Measurements from ENCODE around the gene KIF5A.
"Not testable (repeated sequence)": the region's sequence is repeated elsewhere in the genome, so short reads cannot be mapped to it uniquely, and the experiment has no call there.

KIF5A gene

GRCh38 chr12:57583008-57583831 is 33.4 kb downstream of the KIF5A start:
- DNase-seq (ENCODE audit: low spot score) (peak; percentile 87), FAIRE-seq (no peak)

DNA sequence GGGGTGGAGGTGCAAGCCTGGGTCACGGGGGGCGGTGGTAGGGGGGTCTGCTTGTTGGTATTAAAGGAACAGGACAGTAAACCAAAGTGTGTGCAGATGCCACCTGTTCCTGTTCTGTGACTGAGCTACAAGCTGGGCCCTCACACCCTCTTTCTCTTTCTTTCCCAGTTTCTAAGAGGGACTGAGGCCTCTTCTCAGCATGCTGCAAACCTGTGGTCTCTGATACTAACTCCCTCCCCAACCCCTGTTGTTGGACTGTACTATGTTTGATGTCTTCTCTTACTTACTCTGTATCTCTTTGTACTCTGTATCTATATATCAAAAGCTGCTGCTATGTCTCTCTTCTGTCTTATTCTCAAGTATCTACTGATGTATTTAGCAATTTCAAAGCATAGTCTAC is 34.2 kb downstream of the KIF5A start:
- FAIRE-seq (no peak), DNase-seq (ENCODE audit: low spot score) (no peak)

DNA sequence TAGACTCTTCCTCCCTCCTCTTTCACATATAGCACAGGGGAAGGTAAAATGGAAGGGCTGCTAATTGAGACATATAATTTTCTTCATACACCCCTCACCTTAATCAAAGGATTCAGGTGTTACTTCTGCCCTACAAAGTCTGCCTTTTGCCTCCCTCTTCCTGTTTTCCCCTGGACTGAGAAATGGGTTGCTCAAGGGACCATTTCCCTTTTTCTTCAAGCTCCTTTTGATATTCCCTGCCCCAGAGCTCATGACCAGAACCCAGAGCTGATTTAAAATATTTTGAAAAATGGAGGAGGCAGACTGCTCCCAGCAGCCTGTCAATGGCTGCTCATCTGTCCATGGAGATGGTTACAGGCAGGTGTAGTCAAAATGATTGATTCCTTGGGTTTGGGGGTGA is 34.8 kb downstream of the KIF5A start:
- no peak for DNase-seq (ENCODE audit: low spot score)
- no peak for FAIRE-seq

- FAIRE-seq (no peak), DNase-seq (ENCODE audit: low spot score) (no peak)
Observed at GRCh38 chr12:57585156-57585555, 35.3 kb downstream of the KIF5A start.

GRCh38 chr12:57586128-57586527 is 36.3 kb downstream of the KIF5A start:
- FAIRE-seq (no peak), DNase-seq (ENCODE audit: low spot score) (no peak)

- FAIRE-seq: no peak
- DNase-seq (ENCODE audit: low spot score): no peak
Observed at GRCh38 chr12:57586832-57587429, 37.1 kb downstream of the KIF5A start.

- not testable (repeated sequence) for FAIRE-seq; DNase-seq (ENCODE audit: low spot score)
Observed at GRCh38 chr12:57588951-57589610, 39.2 kb downstream of the KIF5A start.

DNA sequence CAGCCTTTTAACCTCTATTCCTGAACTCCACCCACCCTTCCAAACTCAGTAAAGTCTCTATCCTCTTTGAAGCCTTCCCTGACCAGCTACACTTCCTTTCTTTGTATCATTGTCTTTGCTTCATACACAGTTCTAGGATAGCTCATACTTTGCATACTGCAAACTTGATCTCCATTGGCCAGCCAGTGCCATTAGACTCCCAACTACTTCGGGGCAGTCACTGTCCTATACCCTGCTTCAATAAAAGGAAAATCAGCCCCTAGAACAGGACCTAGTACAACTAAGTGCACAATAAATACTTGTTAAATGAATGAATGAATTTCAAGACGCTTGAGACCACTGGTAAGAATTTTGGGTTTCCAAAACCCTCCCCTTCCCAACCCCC is 40.6 kb downstream of the KIF5A start:
- FAIRE-seq (no peak), DNase-seq (ENCODE audit: low spot score) (no peak)

DNA sequence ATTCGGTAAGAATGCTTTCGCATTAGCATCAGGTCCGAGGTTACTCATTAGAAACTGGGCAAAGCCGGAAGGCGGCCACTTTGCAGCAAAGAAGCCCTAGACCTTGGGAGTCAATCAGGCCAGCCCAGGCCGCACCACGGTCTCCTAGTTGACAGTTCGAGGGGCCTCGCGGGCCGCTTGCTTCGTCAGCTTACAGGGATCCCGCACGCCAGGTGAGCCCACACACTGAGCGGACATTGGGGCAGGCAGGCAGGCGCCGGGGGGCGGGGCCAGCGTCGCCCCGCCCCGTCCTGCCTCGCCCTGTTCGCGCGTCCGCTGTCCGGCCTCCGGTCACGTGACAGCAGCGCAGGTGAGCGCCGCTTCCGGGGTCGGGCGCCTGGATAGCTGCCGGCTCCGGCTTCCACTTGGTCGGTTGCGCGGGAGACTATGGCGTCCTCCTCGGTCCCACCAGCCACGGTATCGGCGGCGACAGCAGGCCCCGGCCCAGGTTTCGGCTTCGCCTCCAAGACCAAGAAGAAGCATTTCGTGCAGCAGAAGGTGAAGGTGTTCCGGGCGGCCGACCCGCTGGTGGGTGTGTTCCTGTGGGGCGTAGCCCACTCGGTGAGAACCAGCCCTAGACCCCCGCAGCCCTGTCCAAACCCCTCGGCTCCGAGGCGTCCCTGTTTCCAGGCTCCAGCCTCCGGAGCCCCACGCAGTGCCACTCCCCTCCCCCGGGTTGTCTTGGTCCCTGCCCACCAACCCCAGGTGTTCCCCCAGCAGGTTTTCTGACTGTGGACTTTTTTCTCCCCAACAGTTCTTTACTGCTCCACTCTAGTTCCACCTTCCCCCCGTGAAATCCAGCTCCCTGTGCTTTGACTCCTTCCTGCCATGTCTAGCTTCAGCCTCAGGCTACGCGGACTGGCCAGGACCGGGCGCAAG is 41.3 kb downstream of the KIF5A start, which contains the start of gene PIP4K2C:
PIP4K2C (plus strand) TSS at position 329 of the 918 bp plus-strand sequence; CDS start at position 427, 98 bp downstream.
- DNase-seq (ENCODE audit: low spot score): peak; percentile 96
- FAIRE-seq: no peak

DNA sequence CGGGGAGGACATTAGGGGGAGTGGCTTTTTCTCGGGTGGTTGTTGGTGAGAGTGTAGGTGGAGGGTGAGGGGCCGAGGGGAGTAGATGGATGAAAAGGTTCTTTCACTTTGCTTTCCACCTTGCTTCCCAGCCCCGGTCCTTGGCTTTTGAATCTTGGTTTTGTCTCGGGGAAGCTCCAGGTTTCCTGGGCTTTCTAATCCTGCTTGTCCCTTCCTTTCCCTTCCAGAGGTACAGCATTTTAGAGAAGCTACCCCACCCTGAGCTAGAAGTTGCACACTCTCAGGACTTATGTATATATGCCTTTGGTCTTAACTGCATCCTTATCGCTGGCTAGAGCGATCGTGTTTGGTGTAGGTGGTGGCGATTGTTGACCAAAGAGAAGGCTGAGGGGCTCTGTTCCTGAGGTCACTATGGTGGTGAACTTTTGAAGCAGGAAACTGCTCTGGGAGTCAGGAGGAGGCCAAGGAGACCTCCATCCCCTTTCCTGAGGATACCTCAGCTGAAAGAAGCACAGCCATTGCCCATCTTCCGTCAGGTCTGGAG is 42.0 kb downstream of the KIF5A start:
- DNase-seq (ENCODE audit: low spot score) (no peak), FAIRE-seq (no peak)

DNA sequence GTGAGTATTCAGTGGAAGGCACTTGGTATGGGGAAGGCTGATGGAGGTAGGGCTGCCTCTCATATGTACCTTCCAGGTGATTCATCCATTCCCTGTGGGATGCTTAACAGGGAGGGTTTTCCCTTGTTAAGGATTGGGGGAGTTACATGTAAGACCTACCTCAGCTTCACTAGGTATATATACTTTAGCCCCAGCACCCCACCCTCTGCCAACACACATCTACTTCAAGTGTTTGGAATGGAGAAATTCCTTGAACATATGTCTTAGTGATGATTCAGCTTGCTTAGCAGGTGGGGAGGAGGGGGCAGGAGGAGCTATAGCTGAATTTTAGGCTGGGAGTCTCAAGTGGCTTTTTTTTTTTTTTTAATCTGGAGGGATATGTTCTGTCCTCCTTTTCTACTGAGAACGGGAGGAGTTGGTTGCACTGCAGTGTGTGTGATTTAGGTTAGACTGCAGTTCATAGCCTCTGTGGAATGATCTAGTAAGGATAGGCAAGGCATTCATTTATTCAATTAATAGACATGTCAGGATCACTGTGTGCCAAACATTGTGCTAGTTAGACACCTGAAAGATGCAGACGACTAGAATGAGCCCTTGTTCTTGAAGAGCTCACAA is 42.8 kb downstream of the KIF5A start:
- DNase-seq (ENCODE audit: low spot score) (no peak), FAIRE-seq (no peak)

- DNase-seq (ENCODE audit: low spot score) (no peak), FAIRE-seq (no peak)
Observed at GRCh38 chr12:57593187-57593586, 43.3 kb downstream of the KIF5A start.

GRCh38 chr12:57600395-57600794 is 50.6 kb downstream of the KIF5A start:
- DNase-seq (ENCODE audit: low spot score) (no peak), FAIRE-seq (no peak)

GRCh38 chr12:57602544-57602943 is 52.7 kb downstream of the KIF5A start:
- no peak for FAIRE-seq

DNA sequence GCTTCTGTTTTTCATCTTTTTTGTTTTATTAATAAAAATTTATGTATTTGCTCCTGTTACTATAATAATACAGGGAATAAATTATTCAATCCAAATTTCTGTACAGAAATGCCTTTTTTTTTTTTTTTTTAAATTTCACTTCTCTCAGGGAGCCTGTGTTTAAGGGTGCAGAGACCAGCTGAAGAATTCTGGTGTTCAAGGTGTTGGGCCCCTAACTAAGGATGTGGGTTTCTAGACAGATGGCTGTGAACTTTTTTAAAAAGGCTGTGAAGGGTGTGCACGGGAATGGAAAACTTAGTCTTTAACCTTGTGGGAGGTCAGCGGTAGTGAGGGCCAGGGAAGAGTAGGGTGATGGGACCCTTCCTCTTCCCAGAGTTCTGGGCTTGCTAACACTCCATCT is 53.5 kb downstream of the KIF5A start:
- FAIRE-seq: no peak
- no peak for DNase-seq (ENCODE audit: low spot score)

More at GRCh38 chr12:57602544-57602943, 52.7 kb downstream of the KIF5A start:
- no peak for DNase-seq (ENCODE audit: low spot score)

- FAIRE-seq (no peak), DNase-seq (ENCODE audit: low spot score) (no peak)
Observed at GRCh38 chr12:57603815-57604453, 54.1 kb downstream of the KIF5A start.

- FAIRE-seq (no peak), DNase-seq (ENCODE audit: low spot score) (peak; percentile 39)
Observed at GRCh38 chr12:57604454-57604991, 54.7 kb downstream of the KIF5A start, which contains the start of gene DTX3. Gene DTX3 (plus strand): TSS chr12:57604824. CDS start chr12:57606518, 1,694 bp downstream.

- DNase-seq (ENCODE audit: low spot score): no peak
- no peak for FAIRE-seq
Observed at GRCh38 chr12:57604992-57605810, 55.4 kb downstream of the KIF5A start.

Data from urothelium cell line (cell line).